Esophagus muscularis mucosa (tissue), 4 donors: ENCODE data around the gene SEC16A. TPM values are rescaled to one million over a fixed set of nuclear protein-coding genes. Genes with fewer than 3 reads are reported as not detected.

Source experiments
- DNase-seq: peaks from one replicate; pipeline ENCODE4 v3.0.0-alpha.2; 2017; ENCODE audit errors: extremely low spot score
- H3K27ac ChIP-seq, 4 donors: fragments of 200-600 bp; sonication (generic); replicated peaks in 1 of 4; 1 replicate in 3 of 4; 2 replicates in 1 of 4; pipeline ENCODE4 v1.5.1; 2016 to 2019; ENCODE audit warnings: mild to moderate bottlenecking in 1 of 4
- H3K27me3 ChIP-seq, 4 donors: fragments of 200-600 bp; sonication (generic); one replicate each; pipeline versions ENCODE4 v1.5.1 to v1.6.0; 2016 to 2019
- H3K36me3 ChIP-seq, 4 donors: fragments of 200-600 bp; sonication (generic); one replicate each; pipeline ENCODE4 v1.5.1; 2016 to 2019
- H3K4me1 ChIP-seq, 4 donors: fragments of 200-600 bp; sonication (generic); one replicate each; pipeline ENCODE4 v1.5.1; 2016 to 2019
- H3K4me3 ChIP-seq, 4 donors: fragments of 200-600 bp; sonication (generic); 1 replicate in 2 of 4; 2 replicates in 2 of 4; pipeline ENCODE4 v1.5.1; 2016 to 2019; ENCODE audit warnings: mild to moderate bottlenecking in 4 of 4, moderate library complexity in 1 of 4
- H3K9me3 ChIP-seq, 4 donors: fragments of 200-600 bp; sonication (generic); 1 replicate in 3 of 4; 2 replicates in 1 of 4; pipeline ENCODE4 v1.5.1; 2016 to 2019
- CTCF ChIP-seq, 3 experiments: fragments of 200-600 bp in 2 of 3; fragments of 450-650 bp in 1 of 3; sonication (generic) in 2 of 3; IDR thresholded peaks; one replicate each; pipeline ENCODE4 v1.5.1; 2017 to 2019; ENCODE audit warnings: antibody characterized with exemption in 3 of 3, mild to moderate bottlenecking in 2 of 3, moderate library complexity in 1 of 3
- EP300 ChIP-seq: sonication (generic); formaldehyde crosslinking; IDR thresholded peaks from one replicate; pipeline ENCODE4 v1.6.1; 2017; ENCODE audit warnings: antibody characterized with exemption
- POLR2A ChIP-seq: fragments of 450-650 bp; IDR thresholded peaks from one replicate; pipeline ENCODE4 v1.6.1; 2017; ENCODE audit warnings: antibody characterized with exemption, moderate library complexity, mild to moderate bottlenecking, low read depth
- POLR2AphosphoS5 ChIP-seq, 2 donors: sonication (generic); formaldehyde crosslinking; IDR thresholded peaks; one replicate each; pipeline ENCODE4 v1.6.1; 2017; ENCODE audit warnings: antibody characterized with exemption in 2 of 2
- WGBS: methylation state at CpG from one replicate; pipeline ENCODE4 v1.1.5; 2018; 5-methylcytosine and 5-hydroxymethylcytosine counted together
- intact Hi-C: fragments of 100-400 bp; cut with DNase I; formaldehyde crosslinking; loops from one replicate; pipeline ENCODE4 v1.15.1; 2023
- total RNA-seq, 4 donors: library from RNA; depleted of rRNA; stranded (reverse); fragments of >200 nt; gene quantifications; one replicate each; pipeline versions ENCODE4 v1.1.0 to v1.2.1, GENCODE V29; 2016

The SEC16A gene
- total RNA-seq, 4 donors from 2014 or later, result 43.2 to 62.3 (median 51.3) TPM

- TF ChIP-seq POLR2AphosphoS5 (IDR thresholded peaks at IDR 0.05) (no peak), EP300 (no peak), POLR2A (no peak), CTCF (IDR thresholded peaks at IDR 0.05) (no peak)
- Histone ChIP-seq H3K9me3 (no peaks in the 10 kb centered on the region), H3K4me3 (no peak overlapping the region), H3K27ac (no peak overlapping the region), H3K27me3 (no peaks in the 10 kb centered on the region), H3K36me3 (peaks cover 94 to 100% (median 100%) of the 10 kb centered on the region in 4 donors), H3K4me1 (peaks cover 0 to 6% (median 0%) of the 10 kb centered on the region in 4 donors)
- WGBS, result 94% methylated on average over 22 of the region's 30 CpGs
- intact Hi-C loops, result no loop called here
- no peak for DNase-seq
Observed at GRCh38 chr9:136466155-136466541, 16.7 kb downstream of the SEC16A start.

- no peak for DNase-seq
- intact Hi-C loops, result no loop called here
- H3K27ac ChIP-seq, result no peak overlapping the region
- no peaks in the 10 kb centered on the region for H3K27me3 ChIP-seq
- H3K4me1 ChIP-seq, result peaks cover 0 to 6% (median 0%) of the 10 kb centered on the region in 4 donors
- no peak for TF ChIP-seq CTCF (IDR thresholded peaks at IDR 0.05)
- TF ChIP-seq EP300, result no peak
- TF ChIP-seq POLR2A, result no peak
- TF ChIP-seq POLR2AphosphoS5 (IDR thresholded peaks at IDR 0.05), result no peak
- H3K9me3 ChIP-seq, result no peaks in the 10 kb centered on the region
- peaks cover 94 to 100% (median 100%) of the 10 kb centered on the region in 4 donors for H3K36me3 ChIP-seq
- H3K4me3 ChIP-seq, result no peak overlapping the region
- 92% methylated on average over 18 of the region's 27 CpGs for WGBS
Observed at GRCh38 chr9:136465500-136466154, 17.2 kb downstream of the SEC16A start.

- Histone ChIP-seq H3K27me3 (no peaks in the 10 kb centered on the region), H3K9me3 (no peaks in the 10 kb centered on the region), H3K4me1 (no peaks in the 10 kb centered on the region), H3K27ac (no peak overlapping the region), H3K4me3 (no peak overlapping the region), H3K36me3 (peaks cover 93 to 100% (median 99%) of the 10 kb centered on the region in 4 donors)
- DNase-seq, result no peak
- 87% methylated on average over 6 of the region's 6 CpGs for WGBS
- TF ChIP-seq POLR2AphosphoS5 (IDR thresholded peaks at IDR 0.05), result no peak
- TF ChIP-seq CTCF (IDR thresholded peaks at IDR 0.05), result no peak
- no peak for TF ChIP-seq EP300
- intact Hi-C loops, result no loop called here
Observed at GRCh38 chr9:136464241-136464640, 18.6 kb downstream of the SEC16A start.

- Histone ChIP-seq H3K27ac (no peak overlapping the region), H3K36me3 (peaks cover 96 to 100% (median 99%) of the 10 kb centered on the region in 4 donors), H3K9me3 (no peaks in the 10 kb centered on the region), H3K4me3 (no peak overlapping the region), H3K27me3 (no peaks in the 10 kb centered on the region), H3K4me1 (no peaks in the 10 kb centered on the region)
- intact Hi-C loops, result no loop called here
- WGBS, result 92% methylated on average over 2 of the region's 14 CpGs
- TF ChIP-seq POLR2AphosphoS5 (IDR thresholded peaks at IDR 0.05), result no peak
- TF ChIP-seq EP300, result no peak
- TF ChIP-seq CTCF (IDR thresholded peaks at IDR 0.05), result no peak
- TF ChIP-seq POLR2A, result no peak
- DNase-seq, result no peak
Observed at GRCh38 chr9:136463578-136463977, 19.3 kb downstream of the SEC16A start.

- TF ChIP-seq POLR2AphosphoS5 (IDR thresholded peaks at IDR 0.05), result no peak
- TF ChIP-seq EP300, result no peak
- no peak for TF ChIP-seq CTCF (IDR thresholded peaks at IDR 0.05)
- no peak for TF ChIP-seq POLR2A
- peaks cover 98 to 100% (median 100%) of the 10 kb centered on the region in 4 donors for H3K36me3 ChIP-seq
- no peak for DNase-seq
- intact Hi-C loops, result no loop called here
- 89% methylated on average over 9 of the region's 17 CpGs for WGBS
- no peaks in the 10 kb centered on the region for H3K4me1 ChIP-seq
- no peak overlapping the region for H3K4me3 ChIP-seq
- no peak overlapping the region for H3K27ac ChIP-seq
- no peaks in the 10 kb centered on the region for H3K9me3 ChIP-seq
- H3K27me3 ChIP-seq, result no peaks in the 10 kb centered on the region
Observed at GRCh38 chr9:136462664-136463063, 20.2 kb downstream of the SEC16A start.
